SK-N-SH (cell line): Measurements from ENCODE around the gene FBXO31. TPM values are rescaled to one million over a fixed set of nuclear protein-coding genes. Genes with fewer than 3 reads are reported as not detected.

Experiments used
- CTCF ChIA-PET: fragments of 300-600, 350-600 bp; formaldehyde crosslinking; extraction: SDS; loops from one replicate; lab custom pipeline; 2021; lab: Yijun Ruan, JAX
- POLR2A ChIA-PET: fragments of 350-600 bp; sonication (Branson Sonifier 250); formaldehyde crosslinking; extraction: SDS; loops from one replicate; lab custom pipeline; 2020; ENCODE audit warnings: antibody characterized with exemption, inconsistent platforms; lab: Yijun Ruan, JAX
- DNase-seq: peaks from one replicate; pipeline ENCODE4 v3.0.0; 2012
- H2AFZ ChIP-seq: fragments of 200-600 bp; sonication (generic); 2 replicates; pipeline ENCODE4 v1.8.1; 2016; ENCODE audit warnings: antibody characterized with exemption, mild to moderate bottlenecking, low read depth
- H3F3A ChIP-seq: fragments of 200-600 bp; sonication (generic); replicated peaks from 2 replicates; pipeline ENCODE3; 2016; ENCODE audit warnings: antibody characterized with exemption, mild to moderate bottlenecking; ENCODE audit not compliant: insufficient read depth
- H3K27ac ChIP-seq, 2 experiments: fragments of 200-500 bp in 1 of 2; fragments of 200-600 bp in 1 of 2; sonication (Bioruptor generic) in 1 of 2; sonication (generic), shearing (Covaris generic) in 1 of 2; 2 replicates each; pipeline versions ENCODE4 v1.5.1 to v1.6.1; 2014 to 2016; ENCODE audit warnings: low read depth in 2 of 2, inconsistent platforms in 1 of 2, low read length in 1 of 2, mild to moderate bottlenecking in 1 of 2, mixed read lengths in 1 of 2
- H3K27me3 ChIP-seq: fragments of 200-600 bp; sonication (generic), shearing (Covaris generic); 2 replicates; pipeline ENCODE4 v1.6.1; 2016; ENCODE audit warnings: mixed run types; ENCODE audit not compliant: insufficient read depth
- H3K36me3 ChIP-seq, 2 experiments: fragments of 200-500 bp in 1 of 2; fragments of 200-600 bp in 1 of 2; sonication (Bioruptor generic) in 1 of 2; sonication (generic) in 1 of 2; replicated peaks in 1 of 2; 2 replicates each; pipeline versions ENCODE3 to v1.5.1; 2014 to 2016; ENCODE audit warnings: low read length in 1 of 2, mild to moderate bottlenecking in 1 of 2; ENCODE audit not compliant: insufficient read depth in 2 of 2, control insufficient read depth in 1 of 2
- H3K4me1 ChIP-seq, 2 experiments: fragments of 200-500 bp in 1 of 2; fragments of 200-600 bp in 1 of 2; sonication (Bioruptor generic) in 1 of 2; sonication (generic), shearing (Covaris generic) in 1 of 2; 2 replicates each; pipeline versions ENCODE4 v1.5.1 to v1.6.1; 2014 to 2016; ENCODE audit warnings: low read depth in 1 of 2, low read length in 1 of 2, mixed run types in 1 of 2; ENCODE audit not compliant: insufficient read depth in 2 of 2, control insufficient read depth in 1 of 2
- H3K4me2 ChIP-seq: fragments of 200-600 bp; sonication (generic), shearing (Covaris generic); 2 replicates; pipeline ENCODE4 v1.6.1; 2017; ENCODE audit warnings: mixed run types
- H3K4me3 ChIP-seq, 2 experiments: fragments of 200-500 bp in 1 of 2; fragments of 200-600 bp in 1 of 2; sonication (Bioruptor generic) in 1 of 2; sonication (generic), shearing (Covaris generic) in 1 of 2; 2 replicates each; pipeline versions ENCODE4 v1.5.1 to v1.8.1; 2014 to 2016; ENCODE audit warnings: low read depth in 2 of 2, inconsistent platforms in 1 of 2, low read length in 1 of 2, mild to moderate bottlenecking in 1 of 2, mixed read lengths in 1 of 2, moderate library complexity in 1 of 2
- H3K79me2 ChIP-seq: fragments of 200-600 bp; sonication (generic); 2 replicates; pipeline ENCODE4 v1.8.1; 2017; ENCODE audit warnings: mild to moderate bottlenecking; ENCODE audit not compliant: insufficient read depth
- H3K9ac ChIP-seq: fragments of 200-600 bp; sonication (generic); 2 replicates; pipeline ENCODE4 v1.6.1; 2017; ENCODE audit warnings: mixed run types
- H3K9me2 ChIP-seq: fragments of 200-600 bp; sonication (generic); 2 replicates; pipeline ENCODE4 v1.6.1; 2017; ENCODE audit warnings: mixed run types
- H3K9me3 ChIP-seq: fragments of 200-600 bp; sonication (generic); 2 replicates; pipeline ENCODE4 v1.6.1; 2017; ENCODE audit warnings: mixed run types, mild to moderate bottlenecking, moderate library complexity
- H4K20me1 ChIP-seq: fragments of 200-600 bp; sonication (generic); 2 replicates; pipeline ENCODE4 v1.6.1; 2017; ENCODE audit warnings: mild to moderate bottlenecking, mixed run types; ENCODE audit not compliant: insufficient read depth
- ELF1 ChIP-seq: IDR thresholded peaks from 2 replicates; pipeline ENCODE4 v1.4.0; 2012
- FOSL2 ChIP-seq: IDR thresholded peaks from 2 replicates; pipeline ENCODE4 v1.4.0; 2012; ENCODE audit warnings: low read depth, mild to moderate bottlenecking, moderate library complexity, borderline replicate concordance
- FOXM1 ChIP-seq: IDR thresholded peaks from 2 replicates; pipeline ENCODE4 v1.4.0; 2012; ENCODE audit warnings: low read depth, mild to moderate bottlenecking
- GATA2 ChIP-seq: sonication (generic); formaldehyde crosslinking; IDR thresholded peaks from 2 replicates; pipeline ENCODE4 v1.5.0; 2020; ENCODE audit warnings: mild to moderate bottlenecking, missing genetic modification reagents
- MXI1 ChIP-seq: IDR thresholded peaks from 2 replicates; pipeline ENCODE4 v1.6.1; 2012; ENCODE audit warnings: mild to moderate bottlenecking, low read depth, low read length, improper control_type of control experiment
- NFIC ChIP-seq: IDR thresholded peaks from 2 replicates; pipeline ENCODE4 v1.4.0; 2012; ENCODE audit warnings: borderline replicate concordance
- POLR2AphosphoS5 ChIP-seq: IDR thresholded peaks from 2 replicates; pipeline ENCODE4 v1.6.1; 2012; ENCODE audit warnings: low read depth, low read length
- RCOR1 ChIP-seq: fragments of 150-350 bp; IDR thresholded peaks from 2 replicates; pipeline ENCODE4 v1.6.1; 2017; ENCODE audit warnings: antibody characterized with exemption, low read length
- TAF1 ChIP-seq: IDR thresholded peaks from 2 replicates; pipeline ENCODE4 v1.6.1; 2012; ENCODE audit warnings: low read depth, mild to moderate bottlenecking, low read length, moderate library complexity, borderline replicate concordance
- TCF12 ChIP-seq: IDR thresholded peaks from 2 replicates; pipeline ENCODE4 v1.4.0; 2012
- WGBS: methylation state at CpG from one replicate; pipeline ENCODE4 v1.1.6; 2017; ENCODE audit warnings: low lambda C conversion rate; 5-methylcytosine and 5-hydroxymethylcytosine counted together
- polyA plus RNA-seq, 3 experiments: library from polyadenylated mRNA; depleted of rRNA; stranded (reverse); fragments of >200 nt; gene quantifications; 2 replicates each; pipeline ENCODE4 v1.2.3, GENCODE V29; 2012
- TF ChIP-seq, protein P1 (sequence below): IDR thresholded peaks from 2 replicates; pipeline ENCODE4; 2012
- TF ChIP-seq, protein P2 (sequence below): IDR thresholded peaks from 2 replicates; pipeline ENCODE4 v1.4.0; 2012; ENCODE audit warnings: low read depth
- TF ChIP-seq, protein P3 (sequence below): IDR thresholded peaks from 2 replicates; pipeline ENCODE4 v1.6.1; 2012; ENCODE audit warnings: mild to moderate bottlenecking, low read depth, low read length, moderate library complexity

Gene FBXO31
- polyA plus RNA-seq, 1 of the 3 experiments (the other 2 are of a cell fraction), result 14.2 TPM

DNA sequence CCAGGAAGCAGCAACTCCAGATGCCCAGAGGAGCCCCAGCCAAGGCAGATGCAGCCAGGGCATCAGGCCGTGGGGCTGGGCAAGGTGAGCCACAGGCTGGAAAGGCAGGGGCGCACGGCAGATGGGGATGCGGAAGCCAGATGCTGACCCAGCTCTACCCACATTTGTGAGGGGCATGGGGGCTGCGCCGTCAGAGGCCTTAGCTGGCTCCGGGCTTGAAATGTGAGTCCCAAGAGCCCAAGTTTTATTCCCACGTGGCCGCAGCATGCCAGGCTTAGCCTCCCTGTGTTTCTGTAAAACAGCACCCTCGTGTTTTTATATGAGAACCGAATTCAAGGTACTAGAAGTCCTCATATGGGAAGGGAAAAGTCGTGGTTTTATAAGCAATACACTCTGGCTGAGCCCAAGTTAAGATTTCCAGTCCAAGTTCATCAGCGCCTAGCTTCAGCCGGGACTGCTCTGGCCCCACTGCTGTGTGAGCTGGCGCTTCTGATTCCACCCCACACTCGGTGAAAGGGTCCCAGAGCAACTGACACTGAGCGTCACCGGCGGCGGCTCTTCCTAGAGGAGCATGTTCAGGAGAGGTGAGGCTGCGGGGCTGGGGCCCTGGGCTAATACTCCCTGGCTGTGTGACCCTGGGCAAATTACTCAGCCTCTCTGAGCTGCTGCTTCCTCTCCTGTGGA, 59.7 kb downstream of the FBXO31 start:
- Histone ChIP-seq H3K4me1 (peaks cover 0 to 7% of the 10 kb centered on the region in 2 experiments; a peak in 1 of 4 replicates), H3K27me3 (no peaks in the 10 kb centered on the region), H3K27ac (no peak overlapping the region), H3K9ac (no peak overlapping the region), H3K36me3 (peaks cover 0 to 4% of the 10 kb centered on the region in 2 experiments), H4K20me1 (0 out of 2 replicates have a peak, but pooled peaks cover 4% of the 10 kb centered on the region), H3K9me2 (no peaks in the 10 kb centered on the region)
- POLR2A ChIA-PET, result no interaction called here
- TF ChIP-seq RCOR1 (no peak), NFIC (no peak), MXI1 (no peak), FOSL2 (no peak), FOXM1 (no peak)
- TF ChIP-seq, protein P1, sequence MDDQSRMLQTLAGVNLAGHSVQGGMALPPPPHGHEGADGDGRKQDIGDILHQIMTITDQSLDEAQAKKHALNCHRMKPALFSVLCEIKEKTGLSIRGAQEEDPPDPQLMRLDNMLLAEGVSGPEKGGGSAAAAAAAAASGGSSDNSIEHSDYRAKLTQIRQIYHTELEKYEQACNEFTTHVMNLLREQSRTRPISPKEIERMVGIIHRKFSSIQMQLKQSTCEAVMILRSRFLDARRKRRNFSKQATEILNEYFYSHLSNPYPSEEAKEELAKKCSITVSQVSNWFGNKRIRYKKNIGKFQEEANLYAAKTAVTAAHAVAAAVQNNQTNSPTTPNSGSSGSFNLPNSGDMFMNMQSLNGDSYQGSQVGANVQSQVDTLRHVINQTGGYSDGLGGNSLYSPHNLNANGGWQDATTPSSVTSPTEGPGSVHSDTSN, result no peak
- TF ChIP-seq, protein P2, sequence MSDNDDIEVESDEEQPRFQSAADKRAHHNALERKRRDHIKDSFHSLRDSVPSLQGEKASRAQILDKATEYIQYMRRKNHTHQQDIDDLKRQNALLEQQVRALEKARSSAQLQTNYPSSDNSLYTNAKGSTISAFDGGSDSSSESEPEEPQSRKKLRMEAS, result no peak
- TF ChIP-seq, protein P3, sequence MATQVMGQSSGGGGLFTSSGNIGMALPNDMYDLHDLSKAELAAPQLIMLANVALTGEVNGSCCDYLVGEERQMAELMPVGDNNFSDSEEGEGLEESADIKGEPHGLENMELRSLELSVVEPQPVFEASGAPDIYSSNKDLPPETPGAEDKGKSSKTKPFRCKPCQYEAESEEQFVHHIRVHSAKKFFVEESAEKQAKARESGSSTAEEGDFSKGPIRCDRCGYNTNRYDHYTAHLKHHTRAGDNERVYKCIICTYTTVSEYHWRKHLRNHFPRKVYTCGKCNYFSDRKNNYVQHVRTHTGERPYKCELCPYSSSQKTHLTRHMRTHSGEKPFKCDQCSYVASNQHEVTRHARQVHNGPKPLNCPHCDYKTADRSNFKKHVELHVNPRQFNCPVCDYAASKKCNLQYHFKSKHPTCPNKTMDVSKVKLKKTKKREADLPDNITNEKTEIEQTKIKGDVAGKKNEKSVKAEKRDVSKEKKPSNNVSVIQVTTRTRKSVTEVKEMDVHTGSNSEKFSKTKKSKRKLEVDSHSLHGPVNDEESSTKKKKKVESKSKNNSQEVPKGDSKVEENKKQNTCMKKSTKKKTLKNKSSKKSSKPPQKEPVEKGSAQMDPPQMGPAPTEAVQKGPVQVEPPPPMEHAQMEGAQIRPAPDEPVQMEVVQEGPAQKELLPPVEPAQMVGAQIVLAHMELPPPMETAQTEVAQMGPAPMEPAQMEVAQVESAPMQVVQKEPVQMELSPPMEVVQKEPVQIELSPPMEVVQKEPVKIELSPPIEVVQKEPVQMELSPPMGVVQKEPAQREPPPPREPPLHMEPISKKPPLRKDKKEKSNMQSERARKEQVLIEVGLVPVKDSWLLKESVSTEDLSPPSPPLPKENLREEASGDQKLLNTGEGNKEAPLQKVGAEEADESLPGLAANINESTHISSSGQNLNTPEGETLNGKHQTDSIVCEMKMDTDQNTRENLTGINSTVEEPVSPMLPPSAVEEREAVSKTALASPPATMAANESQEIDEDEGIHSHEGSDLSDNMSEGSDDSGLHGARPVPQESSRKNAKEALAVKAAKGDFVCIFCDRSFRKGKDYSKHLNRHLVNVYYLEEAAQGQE, result no peak
- TF ChIP-seq, all 33 proteins: peak for 0
- WGBS, result 77% methylated on average over 12 of the region's 21 CpGs
- Histone ChIP-seq H3K79me2 (peaks cover 2% of the 10 kb centered on the region; the same call in 1 of the 2 replicates), H3K9me3 (no peaks in the 10 kb centered on the region), H3K4me3 (no peak overlapping the region), H3F3A (no peaks in the 10 kb centered on the region), H2AFZ (no peak overlapping the region), H3K4me2 (no peak overlapping the region)
- no peak for DNase-seq
- CTCF ChIA-PET, result interaction anchor here (0.7 to 4.5 kb wide), 9 partner anchors 12 to 59 kb away, joined by 3 to 36 read pairs (median 7); partner anchors contain the start of gene FBXO31

DNA sequence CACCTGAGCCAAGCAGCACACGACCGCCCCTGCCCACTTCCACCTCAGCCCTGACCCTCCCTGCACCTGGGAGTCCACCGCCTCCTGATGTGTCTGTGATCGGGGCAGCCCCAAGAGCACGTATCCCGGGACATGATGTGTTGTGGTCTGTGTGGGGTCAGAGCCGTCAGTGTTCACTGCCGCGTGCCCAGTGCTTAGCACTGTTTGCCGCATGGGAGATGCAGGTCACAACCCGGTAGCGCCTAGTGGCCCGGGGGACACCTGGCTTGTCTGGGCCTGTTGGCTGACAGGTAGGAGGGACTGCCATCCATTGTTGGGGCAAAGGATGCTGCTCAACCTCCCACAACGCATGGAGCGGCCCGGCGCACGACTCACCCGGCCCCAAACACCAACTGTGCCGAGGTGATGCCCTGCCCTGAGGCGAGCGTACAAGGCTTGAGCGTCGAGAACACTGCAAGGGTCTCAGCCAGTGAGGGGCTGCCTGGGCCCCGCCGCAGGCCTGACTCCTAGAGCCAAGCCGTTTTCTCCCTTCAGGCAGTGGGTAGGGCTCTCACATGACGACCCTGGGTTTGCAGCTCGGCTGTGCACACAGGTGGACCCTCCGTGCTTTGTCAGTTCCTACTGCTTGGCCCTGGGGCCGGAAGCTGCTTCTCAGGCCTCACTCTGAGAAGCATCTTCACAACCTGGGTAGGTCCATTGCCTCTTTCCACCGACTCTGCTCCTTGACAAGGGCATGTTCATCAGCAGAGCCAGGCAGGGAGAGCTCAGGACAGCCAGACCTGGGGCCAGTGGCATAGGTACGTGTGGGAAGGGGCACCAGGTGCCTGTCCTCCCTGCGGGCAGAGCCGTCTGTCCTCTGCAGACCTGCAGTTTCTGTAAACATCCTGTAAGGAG, 60.5 kb downstream of the FBXO31 start:
- no peak overlapping the region for H3K27ac ChIP-seq
- H3K9me3 ChIP-seq, result no peaks in the 10 kb centered on the region
- peaks cover 0 to 6% of the 10 kb centered on the region in 2 experiments for H3K36me3 ChIP-seq
- H3F3A ChIP-seq, result no peaks in the 10 kb centered on the region
- H3K79me2 ChIP-seq, result peaks cover 10% of the 10 kb centered on the region
- no peaks in the 10 kb centered on the region for H3K9me2 ChIP-seq
- no peaks in the 10 kb centered on the region for H4K20me1 ChIP-seq
- H3K4me3 ChIP-seq, result no peak overlapping the region
- CTCF ChIA-PET, result interaction anchor here (1.9 to 4.5 kb wide), 4 partner anchors 13 to 60 kb away, joined by 7 to 36 read pairs (median 12); partner anchors contain the start of gene FBXO31
- TF ChIP-seq TCF12, result no peak
- TF ChIP-seq POLR2AphosphoS5, result no peak
- TF ChIP-seq ELF1, result no peak
- no peak for TF ChIP-seq TAF1
- no peak for TF ChIP-seq GATA2 (CRISPR knock-in tag)
- H2AFZ ChIP-seq, result no peak overlapping the region
- H3K4me2 ChIP-seq, result no peak overlapping the region
- 91% methylated on average over 16 of the region's 35 CpGs for WGBS
- POLR2A ChIA-PET, result no interaction called here
- H3K27me3 ChIP-seq, result no peaks in the 10 kb centered on the region
- peaks cover 0 to 12% of the 10 kb centered on the region in 2 experiments; a peak in 2 of 4 replicates for H3K4me1 ChIP-seq
- no peak for DNase-seq
- no peak overlapping the region for H3K9ac ChIP-seq
